ENCODE data around the gene APLP2.

GRCh38 chr11:130050257-130050656 lies 19.4 kb upstream of the APLP2 start:
- TF ChIP-seq MAX (IDR thresholded peaks at IDR 0.05) (no peak), POLR2AphosphoS5 (IDR thresholded peaks at IDR 0.05; ENCODE audit: low read depth, low read length) (no peak), THAP7 (CRISPR knock-in tag; IDR thresholded peaks at IDR 0.05) (no peak), CTCF (CRISPR knock-in tag; IDR thresholded peaks at IDR 0.05) (no peak), PLSCR1 (CRISPR knock-in tag; IDR thresholded peaks at IDR 0.05; ENCODE audit: borderline replicate concordance) (no peak), IRF9 (CRISPR knock-in tag; IDR thresholded peaks at IDR 0.05; ENCODE audit: borderline replicate concordance) (no peak), MED1 (CRISPR knock-in tag; IDR thresholded peaks at IDR 0.05) (no peak), ADNP (CRISPR knock-in tag; IDR thresholded peaks at IDR 0.05) (no peak)
- TF ChIP-seq, protein P1, sequence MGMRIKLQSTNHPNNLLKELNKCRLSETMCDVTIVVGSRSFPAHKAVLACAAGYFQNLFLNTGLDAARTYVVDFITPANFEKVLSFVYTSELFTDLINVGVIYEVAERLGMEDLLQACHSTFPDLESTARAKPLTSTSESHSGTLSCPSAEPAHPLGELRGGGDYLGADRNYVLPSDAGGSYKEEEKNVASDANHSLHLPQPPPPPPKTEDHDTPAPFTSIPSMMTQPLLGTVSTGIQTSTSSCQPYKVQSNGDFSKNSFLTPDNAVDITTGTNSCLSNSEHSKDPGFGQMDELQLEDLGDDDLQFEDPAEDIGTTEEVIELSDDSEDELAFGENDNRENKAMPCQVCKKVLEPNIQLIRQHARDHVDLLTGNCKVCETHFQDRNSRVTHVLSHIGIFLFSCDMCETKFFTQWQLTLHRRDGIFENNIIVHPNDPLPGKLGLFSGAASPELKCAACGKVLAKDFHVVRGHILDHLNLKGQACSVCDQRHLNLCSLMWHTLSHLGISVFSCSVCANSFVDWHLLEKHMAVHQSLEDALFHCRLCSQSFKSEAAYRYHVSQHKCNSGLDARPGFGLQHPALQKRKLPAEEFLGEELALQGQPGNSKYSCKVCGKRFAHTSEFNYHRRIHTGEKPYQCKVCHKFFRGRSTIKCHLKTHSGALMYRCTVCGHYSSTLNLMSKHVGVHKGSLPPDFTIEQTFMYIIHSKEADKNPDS (CRISPR knock-in tag; IDR thresholded peaks at IDR 0.05), result no peak

All from HepG2 (cell line).